IPS-20b (cell line): Measurements from ENCODE around the gene LRCH4.

ENCODE experiments used
- H3K27ac ChIP-seq: one replicate; pipeline ENCODE4 v1.5.1; 2013; ENCODE audit warnings: low read length
- H3K27me3 ChIP-seq: 2 replicates; pipeline ENCODE4 v1.6.1; 2013; ENCODE audit warnings: mild to moderate bottlenecking, low read length, inconsistent platforms; ENCODE audit not compliant: insufficient read depth
- H3K36me3 ChIP-seq: 2 replicates; pipeline ENCODE4 v1.6.1; 2013; ENCODE audit warnings: low read depth, mild to moderate bottlenecking, inconsistent platforms, low read length, moderate library complexity; ENCODE audit not compliant: insufficient read depth
- H3K4me1 ChIP-seq: 2 replicates; pipeline ENCODE4 v1.6.1; 2013; ENCODE audit warnings: mild to moderate bottlenecking, control low read depth, inconsistent platforms, low read length, moderate library complexity; ENCODE audit not compliant: insufficient read depth
- H3K4me3 ChIP-seq: 2 replicates; pipeline ENCODE4 v1.5.1; 2013; ENCODE audit warnings: mild to moderate bottlenecking, low read length, inconsistent platforms
- H3K9ac ChIP-seq: 2 replicates; pipeline ENCODE4 v1.6.1; 2013; ENCODE audit warnings: low read depth, mild to moderate bottlenecking, inconsistent platforms, low read length, moderate library complexity
- H3K9me3 ChIP-seq: 2 replicates; pipeline ENCODE4 v1.6.1; 2013; ENCODE audit warnings: mild to moderate bottlenecking, low read depth, low read length, inconsistent platforms; ENCODE audit not compliant: insufficient read depth

The LRCH4 gene

DNA sequence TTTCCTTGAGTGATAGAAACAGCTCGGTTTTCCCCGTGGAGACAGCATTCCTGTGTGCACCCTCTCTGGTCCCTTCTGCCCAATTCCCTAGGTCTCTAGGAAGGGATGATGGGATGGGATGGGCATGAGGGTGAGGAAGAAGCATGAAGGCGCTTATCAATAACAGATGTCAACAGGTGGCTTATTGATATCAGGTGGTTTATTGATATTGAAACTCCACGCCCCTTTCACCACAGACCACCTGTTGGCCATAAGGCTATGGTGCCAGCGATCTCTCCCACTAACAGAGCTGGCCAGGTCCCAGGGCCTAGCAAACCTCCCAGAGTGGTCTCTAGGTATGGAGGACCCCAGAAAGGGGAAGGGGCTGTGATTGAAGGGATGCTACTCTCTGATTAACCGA, 34.3 kb upstream of the LRCH4 start:
- H3K27me3 ChIP-seq = peaks cover 2% of the 10 kb centered on the region; the same call in 1 of the 2 replicates
- no peaks in the 10 kb centered on the region for H3K9me3 ChIP-seq
- H3K27ac ChIP-seq = no peak overlapping the region
- H3K4me3 ChIP-seq = no peak overlapping the region
- H3K36me3 ChIP-seq = no peaks in the 10 kb centered on the region
- no peaks in the 10 kb centered on the region for H3K4me1 ChIP-seq
- no peak overlapping the region for H3K9ac ChIP-seq

DNA sequence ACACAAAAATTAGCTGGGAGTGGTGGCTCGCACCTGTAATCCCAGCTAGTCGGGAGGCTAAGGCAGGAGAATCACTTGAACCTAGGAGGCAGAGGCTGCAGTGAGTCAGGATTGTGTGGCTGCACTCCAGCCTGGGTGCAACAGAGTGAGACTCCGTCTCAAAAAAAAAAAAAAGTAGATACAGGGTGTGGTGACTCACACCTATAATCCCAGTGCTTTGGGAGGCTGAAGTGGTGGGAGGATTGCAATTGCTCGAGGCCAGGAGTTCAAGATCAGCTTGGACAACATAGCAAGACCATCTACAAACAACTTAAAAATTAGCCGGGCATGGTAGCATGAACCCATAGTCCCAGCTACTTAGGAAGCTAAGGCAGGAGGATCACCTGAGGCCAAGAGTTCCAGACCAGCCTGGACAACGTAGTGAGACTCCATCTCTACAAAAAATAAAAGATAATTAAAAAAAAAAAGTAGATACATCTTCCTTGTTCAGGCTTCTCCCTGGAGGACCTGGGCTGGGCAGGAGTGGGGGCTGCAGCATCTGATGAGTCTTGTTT, 28.5 kb upstream of the LRCH4 start:
- Histone ChIP-seq H3K27me3 (peaks cover 6% of the 10 kb centered on the region), H3K9me3 (no peaks in the 10 kb centered on the region), H3K27ac (no peak overlapping the region), H3K4me3 (no peak overlapping the region), H3K9ac (no peak overlapping the region), H3K4me1 (no peaks in the 10 kb centered on the region), H3K36me3 (no peaks in the 10 kb centered on the region)

- no peak overlapping the region for H3K27ac ChIP-seq
- no peak overlapping the region for H3K9ac ChIP-seq
- no peaks in the 10 kb centered on the region for H3K4me1 ChIP-seq
- H3K9me3 ChIP-seq = no peaks in the 10 kb centered on the region
- no peaks in the 10 kb centered on the region for H3K36me3 ChIP-seq
- peaks cover 6% of the 10 kb centered on the region for H3K27me3 ChIP-seq
- H3K4me3 ChIP-seq = peak overlapping the region; percentile 90
Measured at GRCh38 chr7:100613412-100614175, 27.7 kb upstream of the LRCH4 start.

DNA sequence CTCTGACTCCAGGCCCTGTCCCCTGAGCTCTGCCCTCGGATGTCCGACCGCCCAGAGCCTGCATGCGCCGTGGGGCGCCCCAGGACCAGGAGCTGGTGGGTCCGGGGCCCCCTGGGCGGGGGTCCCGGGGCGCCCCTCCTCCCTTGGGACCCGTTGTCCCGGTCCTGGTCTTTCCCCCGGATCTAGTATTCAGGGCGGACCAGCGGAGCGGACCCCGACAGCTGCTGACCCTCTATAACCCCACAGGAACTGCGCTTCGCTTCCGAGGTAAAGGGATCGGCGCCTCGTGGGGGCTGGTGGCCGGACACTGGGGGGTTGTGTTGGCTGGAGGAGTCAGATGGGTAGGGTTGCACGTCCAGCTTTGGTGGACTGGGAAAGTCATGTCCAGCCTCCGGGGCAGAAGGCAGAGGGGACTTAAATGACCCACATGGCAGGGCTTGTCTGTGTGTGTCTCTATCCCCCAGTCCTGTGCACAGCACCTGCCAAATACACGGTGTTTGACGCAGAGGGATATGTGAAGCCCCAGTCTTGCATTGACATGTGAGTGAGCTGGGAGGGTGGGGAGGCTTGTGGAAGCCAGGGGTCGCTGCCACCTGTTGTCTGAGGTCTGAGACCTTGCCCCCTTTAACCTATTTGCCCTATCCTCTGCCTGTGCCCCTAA, 26.9 kb upstream of the LRCH4 start:
- no peaks in the 10 kb centered on the region for H3K9me3 ChIP-seq
- no peaks in the 10 kb centered on the region for H3K36me3 ChIP-seq
- H3K9ac ChIP-seq = peak overlapping the region; percentile 56; the same call in 1 of the 2 replicates
- peak overlapping the region; percentile 90 for H3K4me3 ChIP-seq
- no peak overlapping the region for H3K27ac ChIP-seq
- no peaks in the 10 kb centered on the region for H3K4me1 ChIP-seq
- H3K27me3 ChIP-seq = peaks cover 6% of the 10 kb centered on the region

DNA sequence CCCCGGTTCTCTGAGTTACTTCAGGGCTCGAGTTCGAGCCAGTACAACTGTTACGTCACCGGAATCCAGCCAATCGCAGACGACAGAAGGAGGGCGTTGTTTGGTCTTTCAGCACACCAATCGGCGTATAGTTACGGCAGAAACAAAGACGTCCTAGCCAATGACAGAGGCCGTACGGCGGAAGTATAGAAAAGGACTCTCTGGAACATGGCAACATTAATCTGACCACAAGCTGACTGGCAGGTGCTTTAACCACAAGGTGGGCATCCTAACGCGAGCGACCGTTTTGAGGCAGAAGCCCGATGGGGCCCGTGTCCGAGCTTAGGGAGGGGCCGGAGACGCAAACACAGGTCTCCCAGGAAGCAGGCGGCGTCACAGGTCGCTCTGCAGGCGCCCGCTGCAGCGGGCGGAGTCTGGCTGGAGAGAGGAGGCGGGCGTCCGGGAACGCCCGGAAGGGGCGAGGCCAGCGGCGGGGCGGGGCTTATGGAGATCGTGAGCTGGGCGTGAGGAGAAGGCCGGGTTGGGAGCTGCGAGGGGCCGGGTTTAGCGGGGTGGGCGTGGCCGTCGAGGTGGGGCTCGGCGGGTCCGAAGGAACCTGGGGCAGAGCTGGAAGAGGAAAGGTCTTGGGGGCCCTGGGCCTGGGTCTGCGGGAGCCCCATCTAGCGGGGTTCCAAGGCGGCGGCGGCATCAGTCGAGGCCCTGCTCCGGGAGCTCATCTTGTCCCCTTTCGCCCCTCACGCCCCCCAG, 26.2 kb upstream of the LRCH4 start, which contains the start of gene MOSPD3:
MOSPD3 (plus strand) TSS at position 558 of the 747 bp plus-strand sequence. CDS start 252 bp downstream, outside the sequence.
- Histone ChIP-seq H3K27ac (peak within 1 kb of the TSS; percentile 67), H3K9ac (peak within 1 kb of the TSS; percentile 91; the same call in 1 of the 2 replicates), H3K4me3 (peak within 1 kb of the TSS; percentile 90), H3K36me3 (no peaks in the 10 kb centered on the region), H3K27me3 (peaks cover 6% of the 10 kb centered on the region), H3K4me1 (no peaks in the 10 kb centered on the region), H3K9me3 (no peaks in the 10 kb centered on the region)

- H3K4me3 ChIP-seq = no peak overlapping the region
- H3K9ac ChIP-seq = no peak overlapping the region
- no peak overlapping the region for H3K27ac ChIP-seq
- H3K9me3 ChIP-seq = no peaks in the 10 kb centered on the region
- peaks cover 22% of the 10 kb centered on the region for H3K27me3 ChIP-seq
- peaks cover 4% of the 10 kb centered on the region; the same call in 1 of the 2 replicates for H3K4me1 ChIP-seq
- H3K36me3 ChIP-seq = no peaks in the 10 kb centered on the region
Measured at GRCh38 chr7:100609958-100610357, 24.0 kb upstream of the LRCH4 start.

GRCh38 chr7:100607111-100607510, 21.2 kb upstream of the LRCH4 start:
- H3K9ac ChIP-seq = no peak overlapping the region
- H3K9me3 ChIP-seq = no peaks in the 10 kb centered on the region
- H3K4me1 ChIP-seq = peaks cover 15% of the 10 kb centered on the region; the same call in 1 of the 2 replicates
- no peak overlapping the region for H3K4me3 ChIP-seq
- H3K27me3 ChIP-seq = peaks cover 19% of the 10 kb centered on the region
- H3K36me3 ChIP-seq = no peaks in the 10 kb centered on the region
- H3K27ac ChIP-seq = no peak overlapping the region

DNA sequence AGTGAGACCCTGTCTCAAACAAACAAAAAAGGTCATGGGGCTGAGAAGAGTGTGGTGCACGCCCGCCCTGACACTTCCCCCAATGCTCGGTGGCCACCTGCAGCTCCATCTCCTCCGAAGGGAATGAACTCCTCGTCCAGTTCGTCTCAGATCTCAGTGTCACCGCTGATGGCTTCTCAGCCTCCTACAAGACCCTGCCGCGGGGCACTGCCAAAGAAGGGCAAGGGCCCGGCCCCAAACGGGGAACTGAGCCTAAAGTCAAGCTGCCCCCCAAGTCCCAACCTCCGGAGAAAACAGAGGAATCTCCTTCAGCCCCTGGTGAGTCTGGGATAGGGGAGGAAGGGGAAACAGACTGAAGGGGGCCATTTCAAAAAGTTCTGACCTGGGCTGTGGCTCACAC, 20.4 kb upstream of the LRCH4 start:
- Histone ChIP-seq H3K4me1 (peaks cover 21% of the 10 kb centered on the region; the same call in 1 of the 2 replicates), H3K4me3 (peak overlapping the region; percentile 67; the same call in 1 of the 2 replicates), H3K27ac (no peak overlapping the region)

GRCh38 chr7:100604976-100605911, 19.3 kb upstream of the LRCH4 start:
- no peaks in the 10 kb centered on the region for H3K9me3 ChIP-seq
- H3K4me3 ChIP-seq = peak overlapping the region; percentile 67
- peaks cover 19% of the 10 kb centered on the region for H3K27me3 ChIP-seq
- no peak overlapping the region for H3K27ac ChIP-seq
- peaks cover 21% of the 10 kb centered on the region; the same call in 1 of the 2 replicates for H3K4me1 ChIP-seq
- peak overlapping the region; percentile 67; the same call in 1 of the 2 replicates for H3K9ac ChIP-seq
- H3K36me3 ChIP-seq = no peaks in the 10 kb centered on the region

More for the DNA sequence above, 20.4 kb upstream of the LRCH4 start:
- no peaks in the 10 kb centered on the region for H3K36me3 ChIP-seq
- H3K27me3 ChIP-seq = peaks cover 19% of the 10 kb centered on the region
- H3K9me3 ChIP-seq = no peaks in the 10 kb centered on the region
- no peak overlapping the region; the same call in 1 of the 2 replicates for H3K9ac ChIP-seq

- peaks cover 19% of the 10 kb centered on the region for H3K27me3 ChIP-seq
- peak overlapping the region; percentile 74 for H3K4me3 ChIP-seq
- H3K9ac ChIP-seq = peak overlapping the region; percentile 83; the same call in 1 of the 2 replicates
- no peaks in the 10 kb centered on the region for H3K36me3 ChIP-seq
- H3K27ac ChIP-seq = no peak overlapping the region
- H3K4me1 ChIP-seq = peaks cover 21% of the 10 kb centered on the region; the same call in 1 of the 2 replicates
- H3K9me3 ChIP-seq = no peaks in the 10 kb centered on the region
Measured at GRCh38 chr7:100604028-100604975, 18.4 kb upstream of the LRCH4 start.
